ENCODE data around the gene FAM229B. TPM values are rescaled to one million over a fixed set of nuclear protein-coding genes. Genes with fewer than 3 reads are reported as not detected.
"Not testable (repeated sequence)": the region's sequence is repeated elsewhere in the genome, so short reads cannot be mapped to it uniquely, and the experiment has no call there.

FAM229B gene
- total RNA-seq, 3 donors from 2014 or later: 0.93 to 13.6 (median 2.9) TPM

- Histone ChIP-seq H3K4me3 (no peak overlapping the region), H3K9me3 (no peaks in the 10 kb centered on the region), H3K36me3 (ENCODE audit: low read depth) (no peaks in the 10 kb centered on the region), H3K4me1 (ENCODE audit: low read depth) (no peaks in the 10 kb centered on the region)
- no peak for TF ChIP-seq CTCF (IDR thresholded peaks at IDR 0.05)
- intact Hi-C loops (cut with DNase I, micrococcal nuclease): no loop called here
- DNase-seq (no peak), ATAC-seq (no peak)
These were observed 38.2 kb upstream of the FAM229B start for GRCh38 chr6:112049026-112049799.

- intact Hi-C loops (cut with DNase I, micrococcal nuclease): no loop called here
- H3K4me3 ChIP-seq: no peak overlapping the region
These were observed 37.4 kb upstream of the FAM229B start for GRCh38 chr6:112049996-112050395.

GRCh38 chr6:112050429-112050828, 37.0 kb upstream of the FAM229B start:
- Histone ChIP-seq H3K9me3 (no peaks in the 10 kb centered on the region), H3K4me3 (no peak overlapping the region), H3K4me1 (ENCODE audit: low read depth) (no peaks in the 10 kb centered on the region), H3K36me3 (ENCODE audit: low read depth) (no peaks in the 10 kb centered on the region)
- no peak for TF ChIP-seq CTCF (IDR thresholded peaks at IDR 0.05)
- ATAC-seq: no peak
- intact Hi-C loops (cut with DNase I, micrococcal nuclease): no loop called here
- DNase-seq: no peak

More at GRCh38 chr6:112049996-112050395, 37.4 kb upstream of the FAM229B start:
- DNase-seq (no peak), ATAC-seq (no peak)
- Histone ChIP-seq H3K36me3 (ENCODE audit: low read depth) (no peaks in the 10 kb centered on the region), H3K4me1 (ENCODE audit: low read depth) (no peaks in the 10 kb centered on the region), H3K9me3 (no peaks in the 10 kb centered on the region)
- no peak for TF ChIP-seq CTCF (IDR thresholded peaks at IDR 0.05)

- H3K36me3 ChIP-seq (ENCODE audit: low read depth); H3K4me3 ChIP-seq; H3K4me1 ChIP-seq (ENCODE audit: low read depth); DNase-seq; ATAC-seq; H3K9me3 ChIP-seq; intact Hi-C loops (cut with DNase I, micrococcal nuclease): not testable (repeated sequence)
These were observed 36.1 kb upstream of the FAM229B start for GRCh38 chr6:112051251-112051740.

- intact Hi-C loops (cut with DNase I, micrococcal nuclease): no loop called here
- Histone ChIP-seq H3K36me3 (ENCODE audit: low read depth) (no peaks in the 10 kb centered on the region), H3K4me3 (no peak within 1 kb of the TSS), H3K9me3 (no peaks in the 10 kb centered on the region), H3K4me1 (ENCODE audit: low read depth) (no peaks in the 10 kb centered on the region)
- no peak for TF ChIP-seq CTCF (IDR thresholded peaks at IDR 0.05)
- no peak for DNase-seq
- ATAC-seq: peak; percentile 42
These were observed 33.4 kb upstream of the FAM229B start, which contains the start of gene CCN6 for GRCh38 chr6:112054001-112054400. Gene CCN6, plus strand, starts transcription at chr6:112054104. Its CDS starts 254 bp downstream, at chr6:112054358.

- TF ChIP-seq CTCF (IDR thresholded peaks at IDR 0.05): no peak
- intact Hi-C loops (cut with DNase I, micrococcal nuclease): no loop called here
- no peak overlapping the region for H3K4me3 ChIP-seq
These were observed 32.7 kb upstream of the FAM229B start for GRCh38 chr6:112054555-112055190.

More at GRCh38 chr6:112054555-112055190, 32.7 kb upstream of the FAM229B start:
- H3K36me3 ChIP-seq (ENCODE audit: low read depth): no peaks in the 10 kb centered on the region
- DNase-seq: no peak
- H3K9me3 ChIP-seq: no peaks in the 10 kb centered on the region
- ATAC-seq: no peak
- H3K4me1 ChIP-seq (ENCODE audit: low read depth): no peaks in the 10 kb centered on the region

Measured in mucosa of descending colon (tissue), 3 donors.